ENCODE measurements around the gene MYBPC2.

Gene MYBPC2

DNA sequence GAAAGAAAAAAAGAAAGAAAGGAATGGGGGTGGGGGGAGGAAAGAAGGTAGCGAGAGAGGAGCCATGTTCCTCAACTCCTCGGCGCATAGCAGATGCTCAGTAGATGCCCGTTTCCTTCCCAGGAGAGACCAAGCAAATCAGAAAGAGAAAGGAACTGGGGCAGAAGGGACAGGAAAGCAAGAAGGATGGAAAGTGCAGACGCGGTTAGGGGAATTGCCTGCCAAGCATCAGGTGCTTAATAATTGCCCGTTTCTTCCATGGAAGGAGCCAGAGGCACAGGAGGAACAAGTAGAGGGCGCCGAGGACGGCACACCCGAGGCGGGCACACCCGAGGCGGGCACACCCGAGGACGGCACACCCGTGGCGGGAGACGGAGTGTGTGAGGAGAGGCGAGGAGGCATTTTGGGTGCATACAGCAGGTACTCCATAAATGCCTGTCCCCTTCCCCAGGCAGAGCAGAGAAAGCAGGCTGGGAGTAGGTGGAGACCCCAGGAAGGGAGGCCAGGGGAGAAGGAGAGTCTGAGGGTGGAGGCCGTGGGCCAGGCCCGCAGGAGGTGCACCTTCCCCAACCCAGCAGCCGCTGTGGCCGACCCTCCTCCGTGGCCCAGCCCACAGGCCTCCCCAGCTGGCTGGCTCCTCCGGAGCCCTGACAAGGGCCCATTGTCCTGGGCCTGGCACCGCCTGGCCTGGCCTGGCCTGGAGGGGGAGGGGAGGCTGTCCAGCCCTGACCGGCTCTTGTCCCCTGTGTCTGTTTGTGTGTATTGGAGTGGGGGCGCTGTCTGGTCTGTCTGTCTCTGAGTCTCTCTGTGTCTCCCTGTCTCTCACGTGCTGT lies 63.7 kb downstream of the MYBPC2 start:
- Histone ChIP-seq H3K4me2 (ENCODE audit: low read length) (no peak overlapping the region), H3K9me2 (ENCODE audit: low read depth, low read length) (no peaks in the 10 kb centered on the region)

DNA sequence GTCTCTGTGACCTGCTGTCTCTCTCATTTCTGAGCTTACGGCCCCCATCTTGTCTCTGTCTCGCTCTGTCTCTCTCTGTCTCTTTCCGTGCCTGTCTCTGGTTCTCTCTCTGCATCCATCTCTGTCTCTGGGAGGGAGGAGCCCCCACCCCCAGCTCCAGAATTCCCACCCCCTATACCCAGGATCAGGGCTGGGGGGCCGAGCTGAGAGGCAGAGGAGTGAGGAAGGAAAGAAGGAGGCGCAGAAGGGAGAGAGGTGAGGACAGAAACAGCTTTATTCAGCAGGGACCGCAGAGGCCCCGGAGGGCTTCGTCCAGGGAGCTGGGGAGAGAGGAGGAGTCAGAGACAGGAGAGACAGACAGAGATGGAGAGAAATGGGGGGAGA lies 64.3 kb downstream of the MYBPC2 start:
- no peaks in the 10 kb centered on the region for H3K4me1 ChIP-seq (ENCODE audit: insufficient read depth, low read length, severe bottlenecking)
- TF ChIP-seq EZH2 (IDR thresholded peaks at IDR 0.05; ENCODE audit: borderline replicate concordance, low read length), result no peak
- TF ChIP-seq, protein P1, sequence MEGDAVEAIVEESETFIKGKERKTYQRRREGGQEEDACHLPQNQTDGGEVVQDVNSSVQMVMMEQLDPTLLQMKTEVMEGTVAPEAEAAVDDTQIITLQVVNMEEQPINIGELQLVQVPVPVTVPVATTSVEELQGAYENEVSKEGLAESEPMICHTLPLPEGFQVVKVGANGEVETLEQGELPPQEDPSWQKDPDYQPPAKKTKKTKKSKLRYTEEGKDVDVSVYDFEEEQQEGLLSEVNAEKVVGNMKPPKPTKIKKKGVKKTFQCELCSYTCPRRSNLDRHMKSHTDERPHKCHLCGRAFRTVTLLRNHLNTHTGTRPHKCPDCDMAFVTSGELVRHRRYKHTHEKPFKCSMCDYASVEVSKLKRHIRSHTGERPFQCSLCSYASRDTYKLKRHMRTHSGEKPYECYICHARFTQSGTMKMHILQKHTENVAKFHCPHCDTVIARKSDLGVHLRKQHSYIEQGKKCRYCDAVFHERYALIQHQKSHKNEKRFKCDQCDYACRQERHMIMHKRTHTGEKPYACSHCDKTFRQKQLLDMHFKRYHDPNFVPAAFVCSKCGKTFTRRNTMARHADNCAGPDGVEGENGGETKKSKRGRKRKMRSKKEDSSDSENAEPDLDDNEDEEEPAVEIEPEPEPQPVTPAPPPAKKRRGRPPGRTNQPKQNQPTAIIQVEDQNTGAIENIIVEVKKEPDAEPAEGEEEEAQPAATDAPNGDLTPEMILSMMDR (IDR thresholded peaks at IDR 0.05; ENCODE audit: low read length), result no peak
- H3K4me2 ChIP-seq (ENCODE audit: low read length), result no peak overlapping the region
- no peak overlapping the region for H2AFZ ChIP-seq (ENCODE audit: low read length)
- no peaks in the 10 kb centered on the region for H3K9me2 ChIP-seq (ENCODE audit: low read depth, low read length)
- no peaks in the 10 kb centered on the region for H3F3A ChIP-seq (ENCODE audit: insufficient read depth, low read length)
- H3K36me3 ChIP-seq (ENCODE audit: insufficient read depth, low read length), result no peaks in the 10 kb centered on the region
- H4K20me1 ChIP-seq (ENCODE audit: insufficient read depth, low read length), result no peaks in the 10 kb centered on the region
- no peaks in the 10 kb centered on the region; the same call in 1 of the 2 replicates for H3K27me3 ChIP-seq (ENCODE audit: insufficient read depth, low read length)
- H3K79me2 ChIP-seq (ENCODE audit: insufficient read depth, low read length), result no peaks in the 10 kb centered on the region
- H3K27ac ChIP-seq (ENCODE audit: low read depth, low read length, poor library complexity, severe bottlenecking), result no peak overlapping the region
- H3K9ac ChIP-seq (ENCODE audit: low read length), result no peak overlapping the region
- no peak overlapping the region for H3K4me3 ChIP-seq (ENCODE audit: low read depth, low read length, poor library complexity, severe bottlenecking)
- H3K9me3 ChIP-seq (ENCODE audit: low read length), result no peaks in the 10 kb centered on the region

More for the DNA sequence above, 63.7 kb downstream of the MYBPC2 start:
- Histone ChIP-seq H3K36me3 (ENCODE audit: insufficient read depth, low read length) (no peaks in the 10 kb centered on the region), H3F3A (ENCODE audit: insufficient read depth, low read length) (no peaks in the 10 kb centered on the region), H3K27me3 (ENCODE audit: insufficient read depth, low read length) (no peaks in the 10 kb centered on the region; the same call in 1 of the 2 replicates), H3K79me2 (ENCODE audit: insufficient read depth, low read length) (no peaks in the 10 kb centered on the region), H4K20me1 (ENCODE audit: insufficient read depth, low read length) (no peaks in the 10 kb centered on the region), H3K4me1 (ENCODE audit: insufficient read depth, low read length, severe bottlenecking) (no peaks in the 10 kb centered on the region), H3K27ac (ENCODE audit: low read depth, low read length, poor library complexity, severe bottlenecking) (no peak overlapping the region), H3K9me3 (ENCODE audit: low read length) (no peaks in the 10 kb centered on the region), H2AFZ (ENCODE audit: low read length) (no peak overlapping the region), H3K9ac (ENCODE audit: low read length) (no peak overlapping the region), H3K4me3 (ENCODE audit: low read depth, low read length, poor library complexity, severe bottlenecking) (no peak overlapping the region)
- no peak for TF ChIP-seq EZH2 (IDR thresholded peaks at IDR 0.05; ENCODE audit: borderline replicate concordance, low read length)
- TF ChIP-seq, protein P1 (IDR thresholded peaks at IDR 0.05; ENCODE audit: low read length), result no peak

DNA sequence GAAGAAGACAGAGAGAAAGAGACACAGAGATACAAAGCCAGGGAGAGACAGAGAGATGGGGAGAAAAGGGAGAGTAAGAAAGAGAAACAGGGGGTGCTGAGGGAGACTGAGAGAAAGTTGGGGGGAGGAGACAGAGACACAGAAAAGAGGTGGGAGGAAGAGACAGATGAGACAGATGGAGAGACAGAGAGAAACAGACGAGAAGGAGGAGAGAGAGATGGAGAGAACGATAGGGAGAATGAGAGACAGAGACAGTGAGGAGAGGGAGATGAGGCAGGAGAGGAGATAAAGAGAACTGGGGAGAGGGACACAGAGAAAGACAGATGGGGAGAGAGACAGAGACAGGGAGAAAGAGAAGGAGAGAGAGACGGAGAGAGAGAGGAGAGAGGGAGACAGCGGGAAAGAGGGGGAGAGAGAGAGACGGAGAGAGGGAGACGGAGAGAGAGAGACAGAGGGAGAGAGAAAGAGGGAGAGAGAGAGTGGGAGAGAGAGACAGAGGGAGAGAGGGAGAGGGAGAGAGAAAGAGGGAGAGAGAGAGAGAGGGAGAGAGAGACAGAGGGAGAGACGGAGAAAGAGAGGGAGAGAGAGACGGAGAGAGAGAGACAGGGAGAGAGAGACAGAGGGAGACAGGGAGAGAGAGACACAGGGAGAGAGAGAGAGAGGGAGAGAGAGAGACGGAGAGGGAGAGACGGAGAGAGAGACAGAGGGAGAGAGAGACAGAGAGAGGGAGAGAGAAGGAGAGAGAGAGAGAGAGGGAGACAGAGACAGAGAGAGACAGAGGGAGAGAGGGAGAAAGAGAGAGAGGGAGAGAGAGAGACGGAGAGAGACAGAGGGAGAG lies 65.7 kb downstream of the MYBPC2 start:
- H3K4me2 ChIP-seq (ENCODE audit: low read length), result no peak overlapping the region
- H3K27ac ChIP-seq (ENCODE audit: low read depth, low read length, poor library complexity, severe bottlenecking), result no peak overlapping the region
- no peaks in the 10 kb centered on the region for H3K9me3 ChIP-seq (ENCODE audit: low read length)
- no peaks in the 10 kb centered on the region; the same call in 1 of the 2 replicates for H3K27me3 ChIP-seq (ENCODE audit: insufficient read depth, low read length)
- no peaks in the 10 kb centered on the region for H3K36me3 ChIP-seq (ENCODE audit: insufficient read depth, low read length)
- TF ChIP-seq EZH2 (IDR thresholded peaks at IDR 0.05; ENCODE audit: borderline replicate concordance, low read length), result no peak
- TF ChIP-seq, protein P1 (IDR thresholded peaks at IDR 0.05; ENCODE audit: low read length), result no peak
- H3K79me2 ChIP-seq (ENCODE audit: insufficient read depth, low read length), result no peaks in the 10 kb centered on the region
- no peaks in the 10 kb centered on the region for H3K4me1 ChIP-seq (ENCODE audit: insufficient read depth, low read length, severe bottlenecking)
- H3K9ac ChIP-seq (ENCODE audit: low read length), result no peak overlapping the region
- no peak overlapping the region for H2AFZ ChIP-seq (ENCODE audit: low read length)
- no peaks in the 10 kb centered on the region for H4K20me1 ChIP-seq (ENCODE audit: insufficient read depth, low read length)
- no peaks in the 10 kb centered on the region for H3F3A ChIP-seq (ENCODE audit: insufficient read depth, low read length)
- no peaks in the 10 kb centered on the region for H3K9me2 ChIP-seq (ENCODE audit: low read depth, low read length)
- no peak overlapping the region for H3K4me3 ChIP-seq (ENCODE audit: low read depth, low read length, poor library complexity, severe bottlenecking)

Data from OCI-LY1 (cell line).